Activated CD8-positive, alpha-beta memory T cell treated with anti-CD3 and anti-CD28 coated beads for 36 hours (primary cell): ENCODE results near the gene CHST1. TPM values are rescaled to one million over a fixed set of nuclear protein-coding genes. Genes with fewer than 3 reads are reported as not detected.

Source experiments
- CTCF ChIA-PET: fragments of 350-600 bp; sonication (Branson Sonifier 250); formaldehyde crosslinking; loops from one replicate; lab custom pipeline; 2021; ENCODE audit warnings: antibody characterized with exemption; lab: Charles Lee
- POLR2A ChIA-PET: fragments of 350-600 bp; sonication (Branson Sonifier 250); formaldehyde crosslinking; loops from one replicate; lab custom pipeline; 2021; ENCODE audit warnings: antibody characterized with exemption; lab: Charles Lee
- total RNA-seq, 2 experiments: library from RNA; stranded (reverse); gene quantifications; one replicate each; pipeline ENCODE4 v1.2.3, GENCODE V29; 2021

The CHST1 gene
- total RNA-seq, 2 experiments from 2014 or later = 0.63 to 0.80 TPM

- CTCF ChIA-PET = interaction anchor here (0.6 kb wide), 1 partner anchor 26 kb away, joined by 3 read pairs; no protein-coding TSS in a partner anchor
- POLR2A ChIA-PET = no interaction called here
These were observed 43.8 kb downstream of the CHST1 start for GRCh38 chr11:45621588-45621987.

- POLR2A ChIA-PET = no interaction called here
- CTCF ChIA-PET = interaction anchor here (1.2 kb wide), 1 partner anchor 29 kb away, joined by 3 read pairs; no protein-coding TSS in a partner anchor
These were observed 45.2 kb downstream of the CHST1 start for GRCh38 chr11:45620243-45620642.

GRCh38 chr11:45618897-45619296 is 46.5 kb downstream of the CHST1 start:
- ChIA-PET POLR2A (no interaction called here), CTCF (no interaction called here)

GRCh38 chr11:45617871-45618601 is 47.4 kb downstream of the CHST1 start:
- ChIA-PET CTCF (no interaction called here), POLR2A (no interaction called here)

GRCh38 chr11:45616802-45617549 is 48.4 kb downstream of the CHST1 start:
- ChIA-PET POLR2A (no interaction called here), CTCF (no interaction called here)

GRCh38 chr11:45615182-45615792 is 50.1 kb downstream of the CHST1 start:
- POLR2A ChIA-PET = no interaction called here
- CTCF ChIA-PET = no interaction called here

GRCh38 chr11:45614196-45614828 is 51.1 kb downstream of the CHST1 start:
- CTCF ChIA-PET = no interaction called here
- POLR2A ChIA-PET = no interaction called here

GRCh38 chr11:45610627-45611026 is 54.8 kb downstream of the CHST1 start:
- POLR2A ChIA-PET = no interaction called here
- CTCF ChIA-PET = no interaction called here

- POLR2A ChIA-PET = no interaction called here
These were observed 55.5 kb downstream of the CHST1 start for GRCh38 chr11:45609902-45610301.

GRCh38 chr11:45609337-45609736 is 56.1 kb downstream of the CHST1 start:
- CTCF ChIA-PET = no interaction called here

More at GRCh38 chr11:45609902-45610301, 55.5 kb downstream of the CHST1 start:
- CTCF ChIA-PET = no interaction called here

GRCh38 chr11:45607995-45608394 is 57.4 kb downstream of the CHST1 start:
- ChIA-PET POLR2A (no interaction called here), CTCF (no interaction called here)

More at GRCh38 chr11:45609337-45609736, 56.1 kb downstream of the CHST1 start:
- POLR2A ChIA-PET = no interaction called here

GRCh38 chr11:45606514-45607281 is 58.7 kb downstream of the CHST1 start:
- POLR2A ChIA-PET = no interaction called here
- CTCF ChIA-PET = interaction anchor here (0.8 kb wide), 1 partner anchor 10 kb away, joined by 3 read pairs; no protein-coding TSS in a partner anchor

GRCh38 chr11:45605051-45605450 is 60.4 kb downstream of the CHST1 start:
- ChIA-PET POLR2A (no interaction called here), CTCF (no interaction called here)

- ChIA-PET POLR2A (no interaction called here), CTCF (no interaction called here)
These were observed 61.3 kb downstream of the CHST1 start for GRCh38 chr11:45603946-45604682.

GRCh38 chr11:45599161-45599943 is 66.1 kb downstream of the CHST1 start:
- ChIA-PET POLR2A (no interaction called here), CTCF (no interaction called here)
